Measurements from ENCODE around the gene KIF16B.

The KIF16B gene

DNA sequence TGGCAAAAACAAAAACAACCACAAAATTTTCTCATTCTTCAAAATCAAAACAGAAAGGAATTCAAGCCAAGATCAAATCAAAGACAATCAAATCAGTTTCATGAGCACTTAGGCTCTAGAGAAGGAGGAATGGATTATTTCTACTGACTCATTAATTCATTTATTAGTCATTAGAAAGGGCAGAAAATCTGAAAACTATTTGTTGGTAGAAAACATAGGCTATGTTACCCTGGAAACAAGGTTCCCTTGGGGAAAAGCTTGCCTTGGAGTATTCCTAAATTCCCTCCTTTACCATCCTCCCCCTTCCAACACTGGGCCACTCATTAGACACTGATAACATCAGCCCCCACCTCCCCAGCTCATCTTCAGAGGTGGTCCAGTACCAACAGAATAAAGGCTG is 17.5 kb downstream of the KIF16B start:
- no peak for DNase-seq (ENCODE audit: low spot score)

DNA sequence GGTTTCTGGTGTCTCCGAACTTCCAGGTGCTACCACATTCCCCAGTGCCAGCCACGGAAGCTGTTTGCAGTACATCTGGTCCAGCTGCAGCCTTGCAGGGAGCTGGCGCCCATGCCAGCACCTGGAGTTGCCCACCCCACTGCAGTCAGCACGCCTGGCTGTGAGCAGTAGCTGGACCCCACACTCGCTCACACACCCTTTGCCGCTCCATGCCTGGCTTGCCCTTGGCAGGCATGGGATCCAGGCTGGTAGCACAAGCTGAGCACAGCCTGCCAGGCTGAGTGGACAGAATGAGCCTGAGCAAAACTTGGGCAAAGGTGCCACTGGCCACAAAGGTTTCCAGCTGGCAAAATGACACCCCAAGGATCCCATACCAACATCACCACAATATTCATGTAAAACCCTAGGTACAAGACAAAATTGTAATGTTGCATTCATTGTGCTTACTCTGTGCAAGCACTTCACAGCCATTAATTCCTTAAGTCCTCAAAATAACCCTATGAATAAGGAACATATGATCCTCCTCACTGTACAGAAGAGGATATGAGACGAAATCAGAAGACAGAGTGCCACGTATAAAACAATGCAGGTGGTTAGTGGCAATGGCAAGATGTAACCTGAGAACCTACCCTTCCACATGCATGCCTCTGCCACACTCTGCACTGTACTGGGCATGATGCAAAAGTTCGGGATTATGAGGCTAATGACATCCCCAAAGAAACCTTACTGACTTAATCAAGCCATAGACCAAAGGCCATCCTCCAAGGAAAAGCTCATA is 18.3 kb downstream of the KIF16B start:
- no peak for DNase-seq (ENCODE audit: low spot score)

DNA sequence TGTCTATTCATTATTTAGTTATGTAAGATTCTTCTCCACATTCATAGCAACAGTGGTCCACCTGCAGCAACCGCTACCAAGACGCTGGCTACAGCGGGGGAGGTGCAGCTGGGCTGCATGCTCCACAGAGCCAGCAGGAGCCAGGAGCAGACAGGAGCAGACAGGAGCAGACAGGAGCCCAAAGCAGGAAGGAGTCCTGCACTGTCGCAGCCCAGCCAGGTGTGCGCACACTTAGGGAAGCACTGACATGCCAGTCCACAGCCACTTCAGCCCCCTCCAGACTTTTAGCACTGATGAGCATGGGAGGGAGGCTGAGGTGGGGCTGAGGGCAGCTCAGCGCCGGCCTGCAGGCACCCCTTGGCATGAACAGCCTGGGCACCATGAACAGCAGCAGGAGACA is 19.6 kb downstream of the KIF16B start:
- no peak for DNase-seq (ENCODE audit: low spot score)

DNA sequence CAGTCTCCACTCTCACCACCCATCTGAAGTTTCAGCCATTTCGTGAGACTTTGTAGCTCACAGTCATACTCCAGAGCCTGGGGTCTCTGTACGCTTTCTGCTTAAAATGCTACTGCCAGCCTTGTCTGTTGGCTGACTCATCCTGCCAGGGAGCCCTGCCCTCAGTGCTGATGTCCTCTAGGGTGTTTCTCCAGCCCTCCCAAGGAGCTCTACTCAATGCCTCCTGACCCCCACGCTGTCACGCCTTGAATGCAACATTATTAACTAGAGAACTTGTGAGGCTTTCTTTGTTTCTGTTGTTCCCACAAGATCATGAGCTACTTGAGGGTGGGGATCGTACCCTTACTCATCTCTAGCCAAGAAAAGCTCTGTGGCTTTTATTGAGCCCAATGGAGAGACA is 20.1 kb downstream of the KIF16B start:
- no peak for DNase-seq (ENCODE audit: low spot score)

DNA sequence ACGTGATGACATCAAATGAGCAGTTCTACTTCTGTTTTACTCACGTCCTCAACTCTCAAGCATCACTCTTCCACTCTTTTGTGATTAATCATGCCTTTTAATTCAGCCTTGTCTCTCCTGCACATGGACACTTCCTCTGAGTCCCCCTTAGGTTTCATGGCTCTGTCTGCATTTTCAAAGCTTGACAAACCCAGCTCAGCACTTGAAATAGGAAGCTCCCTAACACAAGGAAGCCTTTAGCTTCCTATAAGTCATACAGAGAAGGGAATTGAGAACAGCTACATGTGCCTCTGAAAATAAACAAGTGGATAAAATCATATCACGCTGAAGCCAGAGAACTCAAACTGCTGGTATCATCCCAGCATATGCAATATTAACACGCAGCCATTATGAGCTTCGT is 21.2 kb downstream of the KIF16B start:
- DNase-seq (ENCODE audit: low spot score): no peak

DNA sequence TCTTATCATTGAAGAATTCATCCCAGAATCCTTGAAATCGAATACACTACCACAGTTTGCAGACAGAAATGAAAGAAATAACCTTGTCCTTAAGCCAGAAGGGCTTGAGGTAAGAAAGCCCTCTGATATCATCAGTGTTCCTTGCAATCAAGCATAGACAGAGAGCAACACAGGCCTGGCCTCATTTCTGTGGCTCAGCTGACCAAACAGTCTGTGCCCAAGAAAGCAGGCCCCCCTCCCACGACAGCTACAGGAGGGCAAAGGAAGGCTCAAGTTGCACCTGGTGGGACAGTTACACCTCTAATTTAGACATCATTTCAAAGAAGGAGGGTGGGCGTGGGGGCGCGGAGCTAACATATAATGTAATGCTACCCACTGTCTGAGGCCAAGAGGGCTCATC is 21.6 kb downstream of the KIF16B start:
- no peak for DNase-seq (ENCODE audit: low spot score)

DNA sequence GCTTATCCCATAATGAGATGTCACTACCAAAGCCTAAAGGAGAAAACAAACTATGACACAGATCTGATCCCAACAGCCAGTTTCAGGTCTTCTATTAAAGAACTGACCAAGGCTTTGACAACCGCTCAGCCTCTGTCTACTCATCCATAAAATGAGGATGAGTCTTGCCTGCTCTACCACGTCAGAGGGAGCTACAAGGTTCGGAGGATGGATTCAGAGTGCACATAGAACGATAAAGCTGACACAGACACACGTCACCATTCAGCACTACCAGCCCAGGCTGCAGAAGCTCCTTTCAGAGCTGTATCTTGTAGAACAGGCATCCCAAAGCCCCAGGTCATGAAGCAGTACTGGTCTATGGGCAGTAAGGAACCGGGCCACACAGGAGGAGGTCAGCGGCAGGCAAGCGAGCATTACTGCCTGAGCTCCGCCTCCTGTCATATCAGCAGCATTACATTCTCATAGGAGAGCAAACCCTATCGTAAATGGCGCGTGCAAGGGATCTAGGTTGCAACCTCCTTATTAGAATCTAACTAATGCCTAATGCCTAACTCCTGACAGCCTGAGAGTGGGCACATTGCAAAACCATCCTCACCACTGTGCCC is 25.1 kb downstream of the KIF16B start:
- DNase-seq (ENCODE audit: low spot score): no peak

DNA sequence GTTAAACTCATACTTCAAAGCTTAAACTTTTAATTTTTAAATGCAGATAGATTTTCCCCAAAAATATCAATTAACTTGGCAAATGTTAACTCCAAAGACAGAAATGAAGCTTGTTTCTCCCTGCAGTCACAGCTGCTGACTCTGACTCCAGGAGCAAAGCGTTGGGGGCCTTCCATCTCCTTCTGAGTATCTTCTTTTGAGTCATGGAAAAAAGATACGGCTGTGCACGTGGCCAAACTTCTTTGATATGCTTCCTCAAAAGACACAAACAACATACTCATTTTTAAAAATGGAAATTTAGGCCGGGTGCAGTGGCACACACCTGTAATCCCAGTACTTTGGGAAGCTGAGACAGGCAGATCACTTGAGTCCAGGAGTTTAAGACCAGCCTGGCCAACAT is 28.3 kb downstream of the KIF16B start:
- DNase-seq (ENCODE audit: low spot score): no peak

DNA sequence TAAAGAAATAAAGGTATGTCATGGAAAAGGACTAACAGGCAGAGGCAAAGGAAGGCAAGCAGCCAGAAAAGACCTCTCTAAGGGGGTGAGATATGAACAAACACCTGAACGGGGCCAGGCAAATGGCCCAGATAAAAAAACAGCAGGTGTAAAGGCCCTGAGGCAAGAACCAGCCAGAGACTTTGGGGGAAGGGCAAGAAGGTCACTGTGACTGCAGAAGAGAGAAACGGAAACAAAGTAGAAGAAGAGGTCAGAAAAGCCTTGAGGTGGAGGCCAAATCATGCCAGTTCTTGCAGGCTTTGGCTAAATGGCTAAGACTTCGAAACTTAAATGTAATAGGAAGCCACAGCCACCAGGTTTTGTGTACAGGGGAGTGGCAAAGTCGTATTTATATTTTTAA is 30.8 kb downstream of the KIF16B start:
- DNase-seq (ENCODE audit: low spot score): no peak

DNA sequence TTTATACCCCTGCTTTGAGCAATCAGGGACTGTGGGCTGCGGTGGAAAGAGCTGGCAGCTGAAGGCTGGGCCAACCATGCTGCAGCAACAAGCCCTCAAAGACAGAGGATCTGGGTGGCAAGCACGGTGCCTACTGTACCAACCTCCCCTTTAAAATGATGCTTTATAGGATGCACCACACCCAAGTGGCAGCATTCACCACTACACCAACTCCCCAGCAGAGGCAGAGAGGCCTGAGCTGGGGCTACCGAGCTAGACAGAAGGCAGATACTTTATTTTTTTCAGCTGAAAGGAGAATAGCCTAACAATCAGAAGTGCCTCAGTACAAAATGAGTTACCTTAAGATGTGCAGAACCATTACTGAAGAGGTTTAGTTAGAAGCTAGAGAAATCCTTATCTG is 31.4 kb downstream of the KIF16B start:
- DNase-seq (ENCODE audit: low spot score): no peak

DNA sequence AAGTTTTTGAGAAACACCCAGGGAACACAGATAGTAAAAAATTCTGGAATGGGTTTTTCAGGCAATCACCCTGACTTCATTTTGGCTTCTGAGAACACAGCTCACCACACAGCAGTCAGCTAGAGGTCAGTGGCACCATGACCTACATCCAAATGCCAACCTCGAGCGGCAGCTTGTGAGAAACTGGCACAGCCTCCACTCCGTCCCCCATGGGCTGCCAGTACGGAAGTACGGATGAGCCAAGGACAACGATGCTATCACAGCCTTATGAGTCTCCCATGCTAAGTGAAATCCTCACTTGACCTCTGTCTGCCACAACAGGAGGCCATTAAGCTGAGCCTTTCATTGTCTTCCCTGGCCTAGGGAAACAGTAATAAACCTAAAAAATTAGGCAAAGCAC is 32.0 kb downstream of the KIF16B start:
- no peak for DNase-seq (ENCODE audit: low spot score)

DNA sequence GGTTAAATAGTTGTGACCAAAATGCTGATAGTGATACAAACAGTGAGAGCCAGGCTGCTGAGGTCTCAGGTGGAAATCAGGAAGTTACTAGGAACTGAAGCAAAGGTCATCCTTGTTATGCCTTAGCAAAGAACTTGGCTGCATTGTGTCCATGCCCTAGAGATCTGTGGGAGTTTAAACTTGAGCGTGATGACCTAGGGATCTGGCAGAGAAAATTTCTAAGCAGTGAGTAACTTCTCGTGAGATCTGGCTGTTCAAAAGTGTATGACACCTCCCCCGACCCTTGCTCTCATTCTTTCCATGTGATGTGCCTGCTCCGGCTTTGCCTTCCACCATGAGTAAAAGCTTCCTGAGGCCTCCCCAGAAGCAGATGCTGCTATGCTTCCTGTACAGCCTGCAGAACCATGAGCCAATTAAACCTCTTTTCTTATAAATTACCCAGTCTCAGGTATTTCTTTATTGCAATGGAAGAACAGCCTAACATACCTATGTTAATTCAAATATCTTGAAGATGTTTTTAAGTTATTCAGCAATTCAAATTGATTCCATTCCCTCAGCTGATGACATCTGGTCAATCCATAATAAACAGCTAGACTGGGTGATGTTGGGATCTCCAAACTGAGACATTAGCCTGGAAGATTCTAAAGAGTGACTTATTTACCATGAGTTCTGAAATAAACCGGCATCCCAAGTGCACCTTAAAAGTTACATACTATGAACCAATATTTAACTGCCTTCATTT is 33.8 kb downstream of the KIF16B start:
- no peak for DNase-seq (ENCODE audit: low spot score)

DNA sequence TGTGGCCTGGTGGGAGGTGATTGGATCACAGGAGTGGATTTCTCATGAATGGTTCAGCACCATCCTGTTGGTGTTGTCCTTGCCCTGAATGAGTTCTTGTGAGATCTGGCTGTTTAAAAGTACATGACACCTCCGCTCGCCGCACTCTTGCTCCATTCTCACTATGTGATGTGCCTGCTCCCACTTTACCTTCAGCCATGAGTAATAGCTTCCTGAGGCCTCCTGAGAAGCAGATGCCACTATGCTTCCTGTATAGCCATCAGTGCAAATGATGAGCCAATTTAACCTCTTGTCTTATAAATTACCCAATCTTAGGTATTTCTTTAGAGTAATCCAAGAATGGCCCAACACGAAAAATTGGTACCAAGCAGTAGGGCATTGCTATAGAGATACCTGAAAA is 34.5 kb downstream of the KIF16B start:
- DNase-seq (ENCODE audit: low spot score): no peak

DNA sequence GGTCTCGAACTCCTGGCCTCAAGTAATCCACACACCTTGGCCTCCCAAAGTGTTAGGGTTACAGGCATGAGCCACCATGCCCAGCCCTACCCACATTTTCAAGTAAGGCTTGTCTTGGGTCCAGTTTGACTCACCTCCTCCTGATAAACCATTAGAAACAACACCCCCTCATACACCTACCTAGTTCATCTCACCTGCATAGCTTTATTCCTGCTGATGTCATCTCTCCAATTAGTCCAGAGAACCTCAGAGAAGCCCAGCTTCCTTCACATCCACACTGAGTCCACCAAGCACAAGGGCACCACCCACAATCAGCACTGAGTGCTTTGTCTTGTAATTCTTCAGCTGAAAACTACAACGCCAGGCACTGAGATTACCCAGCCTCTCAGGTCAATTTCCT is 35.3 kb downstream of the KIF16B start:
- no peak for DNase-seq (ENCODE audit: low spot score)

DNA sequence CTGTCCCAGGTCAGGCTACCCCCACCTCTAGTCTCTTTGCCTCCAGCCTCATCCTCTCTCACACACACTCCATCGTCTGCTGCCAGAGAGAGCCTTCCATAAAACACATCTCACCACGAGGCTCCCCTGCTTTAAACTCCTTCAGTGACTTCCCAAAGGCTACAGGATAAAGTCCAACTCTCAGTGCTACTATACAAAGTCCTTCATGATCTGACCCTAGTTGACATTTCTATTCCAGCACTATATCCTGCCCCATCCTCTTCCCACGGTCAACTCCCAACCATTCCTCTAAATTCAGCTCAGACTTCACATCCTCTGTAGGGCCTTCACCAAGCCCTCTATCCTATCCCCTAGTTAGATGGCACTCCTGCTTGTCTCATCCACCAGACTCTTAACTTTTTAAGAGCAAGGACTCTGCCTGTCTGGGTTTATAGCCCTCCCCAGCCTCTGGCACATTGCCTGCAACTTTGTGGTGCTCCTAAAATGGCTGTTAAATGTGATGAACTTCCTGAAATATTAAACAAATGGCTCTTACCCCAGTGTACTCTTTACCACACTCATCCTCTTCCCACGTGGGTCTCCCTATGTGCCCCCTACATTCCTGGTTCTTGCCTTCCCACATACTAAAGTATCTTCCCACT is 36.1 kb downstream of the KIF16B start:
- no peak for DNase-seq (ENCODE audit: low spot score)

DNA sequence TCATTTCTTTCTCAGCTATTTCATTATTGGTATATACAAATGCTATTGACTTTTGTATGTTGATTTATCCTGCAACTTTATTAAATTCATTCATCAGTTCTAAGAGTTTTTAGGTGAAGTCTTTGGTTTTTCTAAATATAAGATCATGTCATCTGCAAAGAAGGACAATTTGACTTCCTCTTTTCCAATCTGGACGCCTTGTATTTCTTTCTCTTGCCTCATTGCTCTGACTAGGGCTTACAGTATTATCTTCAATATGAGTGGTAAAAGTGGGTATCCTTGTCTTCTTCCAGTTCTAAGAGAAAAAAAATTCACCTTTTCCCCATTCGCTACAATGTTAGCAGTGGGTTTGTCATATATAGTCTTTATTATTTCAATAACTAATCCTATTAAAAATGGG is 38.0 kb downstream of the KIF16B start:
- no peak for DNase-seq (ENCODE audit: low spot score)

DNA sequence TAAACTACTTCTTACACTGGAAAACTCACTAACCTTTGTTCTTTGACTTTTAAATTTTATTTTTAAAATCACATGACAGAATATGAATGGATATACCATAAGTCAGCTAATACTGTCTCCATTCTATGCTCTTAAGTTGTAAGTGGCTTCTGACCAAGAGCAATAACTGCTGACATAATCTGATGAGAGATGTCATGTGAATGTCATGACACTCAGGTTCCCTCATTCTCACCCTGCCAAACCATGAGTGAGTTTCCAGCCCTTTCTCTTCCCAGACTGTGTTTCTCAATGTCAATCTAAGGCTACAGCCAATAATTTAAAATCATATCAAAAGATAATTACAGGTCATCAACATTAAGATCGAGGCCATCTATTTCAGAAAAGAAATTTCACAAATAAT is 39.7 kb downstream of the KIF16B start:
- no peak for DNase-seq (ENCODE audit: low spot score)

DNA sequence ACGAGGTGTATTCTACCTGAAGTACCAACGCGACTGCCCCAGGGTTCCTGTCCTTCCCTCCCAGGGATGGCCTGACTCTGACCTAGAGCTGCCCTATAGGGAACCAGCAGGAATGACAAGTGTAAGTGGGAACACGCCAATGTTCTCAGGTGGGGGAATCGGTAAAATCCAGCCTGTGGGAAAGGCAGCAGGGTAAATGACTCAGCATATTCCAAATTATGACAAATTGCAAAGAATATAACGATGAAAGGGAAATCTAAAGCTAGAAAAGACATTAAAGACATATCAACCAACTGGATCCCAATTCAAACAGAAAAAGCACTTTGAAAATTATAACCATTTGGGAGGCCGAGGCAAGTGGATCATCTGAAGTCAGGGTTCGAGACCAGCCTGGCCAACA is 41.8 kb downstream of the KIF16B start:
- DNase-seq (ENCODE audit: low spot score): no peak

DNA sequence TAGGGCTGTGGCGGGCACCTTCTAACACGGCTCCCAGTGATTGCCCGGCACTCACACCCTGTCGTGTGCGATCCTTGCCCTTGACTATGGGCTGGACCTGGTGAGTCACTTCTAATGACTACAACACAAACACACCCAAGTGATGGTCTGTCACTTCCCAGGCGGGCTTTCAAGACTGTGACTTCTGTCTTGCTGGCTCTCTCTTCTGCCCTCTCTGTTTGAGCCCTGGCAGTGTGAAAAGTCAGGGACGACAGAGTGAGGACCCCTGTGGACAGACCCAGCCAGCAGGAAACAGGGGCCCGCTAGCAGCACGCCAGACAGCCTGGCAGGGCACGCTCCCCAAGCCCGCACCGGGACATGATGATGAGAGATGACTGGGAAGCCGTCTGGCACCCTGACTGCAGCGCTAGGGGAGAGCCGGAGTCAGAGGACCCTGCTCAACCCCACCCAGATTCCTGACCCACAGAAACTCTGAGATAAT is 43.0 kb downstream of the KIF16B start:
- DNase-seq (ENCODE audit: low spot score): no peak

DNA sequence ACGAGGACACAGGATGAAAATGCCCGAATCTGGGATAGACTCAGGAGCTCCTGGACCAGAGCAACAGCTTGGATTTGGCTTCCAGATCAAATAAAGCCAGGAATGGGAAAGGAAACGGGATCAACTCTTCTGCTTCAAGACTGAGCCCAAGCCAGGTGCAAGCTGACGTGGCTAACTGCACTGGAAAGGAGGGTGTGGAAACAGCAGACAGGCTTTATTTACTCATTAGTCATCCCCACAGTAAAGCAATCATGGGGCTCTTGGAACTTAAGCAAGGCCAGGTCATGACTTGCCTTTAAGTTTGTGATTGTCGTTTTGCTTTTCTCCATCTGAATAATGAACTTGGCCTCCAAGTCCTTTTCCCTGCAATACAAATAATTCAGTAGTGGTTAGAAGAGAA is 45.2 kb downstream of the KIF16B start:
- DNase-seq (ENCODE audit: low spot score): no peak

DNA sequence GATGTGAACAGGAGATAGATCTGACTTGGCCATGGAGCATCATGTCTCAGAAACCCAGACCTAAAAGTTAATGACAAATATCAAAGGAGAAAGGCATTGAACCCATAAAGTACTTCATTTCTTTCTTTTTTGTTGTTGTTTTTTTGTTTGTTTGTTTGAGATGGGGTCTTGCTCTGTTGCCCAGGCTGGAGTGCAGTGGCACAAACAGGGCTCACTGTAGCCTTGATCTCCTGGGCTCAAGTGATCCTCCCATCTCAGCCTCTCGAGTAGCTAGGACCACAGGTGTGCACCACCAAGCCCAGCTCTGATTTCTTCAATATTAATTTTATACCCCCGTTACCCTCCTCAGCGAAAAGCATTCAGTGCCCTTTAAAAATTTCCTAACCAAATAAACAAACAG is 45.8 kb downstream of the KIF16B start:
- no peak for DNase-seq (ENCODE audit: low spot score)

DNA sequence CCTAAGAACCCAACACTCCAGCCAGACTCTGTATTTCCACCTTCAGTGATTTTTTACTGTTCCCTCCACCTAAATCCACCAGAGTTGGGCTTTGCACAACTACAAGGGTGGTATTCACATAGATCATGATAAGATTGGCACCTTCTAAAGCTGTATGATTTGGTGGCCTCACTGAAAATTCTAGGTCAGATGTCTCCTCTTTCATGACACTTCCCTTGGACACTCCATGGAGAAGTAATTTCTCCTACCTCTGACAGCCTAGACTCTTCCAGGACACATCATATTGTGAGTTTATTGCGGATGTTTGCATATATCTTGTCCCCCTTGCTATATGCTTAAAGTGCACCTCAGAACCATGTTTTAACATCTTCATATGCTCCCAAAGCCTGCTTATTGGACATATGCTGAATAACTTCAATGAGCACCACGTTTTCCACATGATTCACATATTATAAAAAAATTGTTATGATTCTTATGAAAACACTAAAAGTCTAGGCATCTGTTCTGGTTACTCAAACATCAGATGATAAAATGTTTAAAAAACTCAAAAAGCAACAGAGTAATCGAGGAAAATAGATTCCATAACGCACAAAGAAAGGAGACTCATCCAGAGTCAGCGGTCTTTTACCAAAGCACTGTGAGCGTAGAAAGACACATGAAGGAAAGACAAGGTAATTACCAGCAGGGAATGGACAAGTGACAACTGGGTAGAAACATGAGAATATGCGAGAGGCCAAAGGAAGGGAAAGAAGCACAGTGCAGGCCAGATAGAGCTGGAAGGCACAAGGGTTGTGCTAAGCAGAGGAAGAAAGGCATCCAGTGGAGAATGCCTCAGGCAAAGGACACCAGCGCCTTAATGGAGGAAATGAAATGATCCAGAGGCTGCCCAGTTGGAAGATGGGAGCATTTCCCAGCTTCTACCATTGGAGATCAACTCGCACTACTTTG is 46.5 kb downstream of the KIF16B start:
- DNase-seq (ENCODE audit: low spot score): no peak

Data from NAMALWA (cell line).